H1 (cell line): ENCODE data around the gene HKDC1.

Experiments
- ATF2 ChIP-seq: IDR thresholded peaks from 2 replicates; pipeline ENCODE4 v1.6.1; 2012; ENCODE audit warnings: low read length, inconsistent platforms
- CBX5 ChIP-seq: fragments of 300-800, 300-1000 bp; sonication (generic); IDR thresholded peaks from 2 replicates; pipeline ENCODE4 v1.7.1; 2016; ENCODE audit warnings: antibody characterized with exemption, low read length, low read depth
- CBX8 ChIP-seq: fragments of 300-800, 300-1000 bp; sonication (generic); IDR thresholded peaks from 2 replicates; pipeline ENCODE4 v1.7.1; 2016; ENCODE audit warnings: low read depth, low read length, borderline replicate concordance
- CTCF ChIP-seq, 3 experiments: IDR thresholded peaks; 1 replicate in 2 of 3; 2 replicates in 1 of 3; pipeline versions ENCODE4 v1.5.1 to v1.6.1; 2011; ENCODE audit warnings: low read length in 3 of 3, mild to moderate bottlenecking in 3 of 3, inconsistent platforms in 2 of 3, low read depth in 1 of 3, moderate library complexity in 1 of 3; ENCODE audit not compliant: insufficient read depth in 1 of 3; ENCODE audit errors: control extremely low read depth in 1 of 3
- EP300 ChIP-seq, 2 experiments: IDR thresholded peaks; 1 replicate in 1 of 2; 2 replicates in 1 of 2; pipeline ENCODE4 v1.6.1; 2011 to 2012; ENCODE audit warnings: low read depth in 2 of 2, low read length in 2 of 2, mild to moderate bottlenecking in 2 of 2, borderline replicate concordance in 1 of 2, inconsistent platforms in 1 of 2, moderate library complexity in 1 of 2
- NRF1 ChIP-seq: IDR thresholded peaks from 2 replicates; pipeline ENCODE4 v1.6.1; 2011; ENCODE audit warnings: mild to moderate bottlenecking, low read depth, low read length, improper control_type of control experiment
- POLR2A ChIP-seq, 2 experiments: IDR thresholded peaks; 1 replicate in 1 of 2; 2 replicates in 1 of 2; pipeline ENCODE4 v1.6.1; 2011; ENCODE audit warnings: low read depth in 2 of 2, low read length in 2 of 2, mild to moderate bottlenecking in 2 of 2; ENCODE audit errors: control extremely low read depth in 1 of 2
- SAP30 ChIP-seq: fragments of 300-600 bp; sonication (generic); IDR thresholded peaks from 2 replicates; pipeline ENCODE4 v1.7.1; 2012; ENCODE audit warnings: low read length, moderate library complexity, mild to moderate bottlenecking, inconsistent platforms; ENCODE audit not compliant: insufficient read depth, insufficient replicate concordance
- SP1 ChIP-seq: IDR thresholded peaks from 2 replicates; pipeline ENCODE4 v1.6.1; 2011; ENCODE audit warnings: low read depth, low read length
- TAF1 ChIP-seq: IDR thresholded peaks from 2 replicates; pipeline ENCODE4 v1.6.1; 2011; ENCODE audit warnings: mild to moderate bottlenecking, low read depth, low read length
- YY1 ChIP-seq: IDR thresholded peaks from 2 replicates; pipeline ENCODE4 v1.6.1; 2011; ENCODE audit warnings: low read depth, mild to moderate bottlenecking, low read length

GRCh38 chr10:69208761-69209160 lies 11.4 kb upstream of the HKDC1 start:
- TF ChIP-seq CTCF (IDR thresholded peaks at IDR 0.05; ENCODE audit: control extremely low read depth in 1 of 3, insufficient read depth in 1 of 3, low read depth in 1 of 3, low read length in 3 of 3): no peak
- no peak for TF ChIP-seq CBX8
- no peak for TF ChIP-seq SAP30
- no peak for TF ChIP-seq EP300 (IDR thresholded peaks at IDR 0.05; ENCODE audit: borderline replicate concordance in 1 of 2, low read depth in 2 of 2, low read length in 2 of 2)
- no peak for TF ChIP-seq CBX5
- no peak for TF ChIP-seq SP1
- TF ChIP-seq POLR2A (IDR thresholded peaks at IDR 0.05; ENCODE audit: control extremely low read depth in 1 of 2, low read depth in 2 of 2, low read length in 2 of 2): no peak
- no peak for TF ChIP-seq YY1
- no peak for TF ChIP-seq NRF1
- no peak for TF ChIP-seq ATF2
- TF ChIP-seq TAF1: no peak
